Measurements from ENCODE around the gene MRPL19.

Gene MRPL19

DNA sequence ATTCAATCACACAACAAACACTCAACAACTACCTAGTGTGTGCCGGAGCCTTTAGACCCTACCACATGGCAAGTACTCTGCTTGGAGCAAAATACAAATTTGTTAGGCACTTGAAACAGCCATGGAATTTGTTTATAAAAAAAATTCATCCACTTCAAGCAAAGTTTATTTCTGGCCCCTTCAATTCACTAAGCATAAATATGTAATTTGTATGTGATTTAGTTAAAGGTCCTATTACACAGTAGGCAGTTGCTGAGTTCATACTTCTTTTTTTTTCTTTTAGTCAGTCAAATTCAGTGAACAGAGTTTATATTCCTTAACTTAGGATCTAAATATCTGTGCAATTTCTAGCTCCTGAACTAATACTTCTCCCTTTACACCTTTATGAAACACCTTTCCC, 41.6 kb downstream of the MRPL19 start:
- TF ChIP-seq, protein P1, sequence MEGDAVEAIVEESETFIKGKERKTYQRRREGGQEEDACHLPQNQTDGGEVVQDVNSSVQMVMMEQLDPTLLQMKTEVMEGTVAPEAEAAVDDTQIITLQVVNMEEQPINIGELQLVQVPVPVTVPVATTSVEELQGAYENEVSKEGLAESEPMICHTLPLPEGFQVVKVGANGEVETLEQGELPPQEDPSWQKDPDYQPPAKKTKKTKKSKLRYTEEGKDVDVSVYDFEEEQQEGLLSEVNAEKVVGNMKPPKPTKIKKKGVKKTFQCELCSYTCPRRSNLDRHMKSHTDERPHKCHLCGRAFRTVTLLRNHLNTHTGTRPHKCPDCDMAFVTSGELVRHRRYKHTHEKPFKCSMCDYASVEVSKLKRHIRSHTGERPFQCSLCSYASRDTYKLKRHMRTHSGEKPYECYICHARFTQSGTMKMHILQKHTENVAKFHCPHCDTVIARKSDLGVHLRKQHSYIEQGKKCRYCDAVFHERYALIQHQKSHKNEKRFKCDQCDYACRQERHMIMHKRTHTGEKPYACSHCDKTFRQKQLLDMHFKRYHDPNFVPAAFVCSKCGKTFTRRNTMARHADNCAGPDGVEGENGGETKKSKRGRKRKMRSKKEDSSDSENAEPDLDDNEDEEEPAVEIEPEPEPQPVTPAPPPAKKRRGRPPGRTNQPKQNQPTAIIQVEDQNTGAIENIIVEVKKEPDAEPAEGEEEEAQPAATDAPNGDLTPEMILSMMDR (IDR thresholded peaks at IDR 0.05; ENCODE audit: insufficient read depth, missing control alignments): no peak
- FAIRE-seq: no peak
- DNase-seq (ENCODE audit: insufficient read length, low spot score): no peak

DNA sequence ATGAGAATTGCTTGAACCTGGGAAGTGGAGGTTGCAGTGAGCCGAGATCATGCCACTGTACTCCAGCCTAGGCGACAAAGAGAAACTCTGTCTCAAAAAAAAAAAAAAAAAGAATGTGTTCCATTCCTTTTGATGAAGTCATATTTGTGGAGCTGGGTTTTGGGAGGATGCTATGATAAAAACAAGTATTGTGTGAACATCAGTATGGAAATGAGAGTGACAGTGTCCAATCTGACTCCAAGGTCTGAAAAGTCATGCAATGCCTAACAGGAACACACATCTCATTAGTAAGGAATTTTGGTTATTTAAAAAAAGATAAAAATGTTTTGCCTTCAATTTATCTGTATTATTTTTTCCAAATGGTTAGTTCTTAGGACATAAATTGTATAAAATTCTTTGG, 52.3 kb downstream of the MRPL19 start:
- TF ChIP-seq, protein P1 (IDR thresholded peaks at IDR 0.05; ENCODE audit: insufficient read depth, missing control alignments): no peak
- DNase-seq (ENCODE audit: insufficient read length, low spot score): no peak
- FAIRE-seq: no peak

DNA sequence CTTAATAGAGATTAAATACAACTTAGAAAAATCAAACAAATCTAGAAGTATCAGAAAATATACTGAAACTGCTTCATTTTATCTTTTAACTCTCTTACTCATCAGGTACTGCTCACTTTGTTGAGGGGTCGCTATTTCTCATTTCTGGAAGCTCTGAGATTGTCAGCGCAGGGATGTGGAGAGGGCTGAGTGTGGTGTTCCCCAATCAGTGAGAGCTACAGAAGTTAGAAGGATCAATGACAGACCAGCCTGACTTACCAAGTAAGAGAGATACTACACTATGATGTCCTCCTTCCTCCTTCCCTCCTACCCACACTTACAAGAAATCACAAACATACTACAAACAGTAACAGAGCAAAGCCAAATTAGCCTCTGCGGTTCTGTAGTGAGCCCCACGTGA, 56.0 kb downstream of the MRPL19 start:
- TF ChIP-seq, protein P1 (IDR thresholded peaks at IDR 0.05; ENCODE audit: insufficient read depth, missing control alignments): no peak
- FAIRE-seq: no peak
- no peak for DNase-seq (ENCODE audit: insufficient read length, low spot score)

DNA sequence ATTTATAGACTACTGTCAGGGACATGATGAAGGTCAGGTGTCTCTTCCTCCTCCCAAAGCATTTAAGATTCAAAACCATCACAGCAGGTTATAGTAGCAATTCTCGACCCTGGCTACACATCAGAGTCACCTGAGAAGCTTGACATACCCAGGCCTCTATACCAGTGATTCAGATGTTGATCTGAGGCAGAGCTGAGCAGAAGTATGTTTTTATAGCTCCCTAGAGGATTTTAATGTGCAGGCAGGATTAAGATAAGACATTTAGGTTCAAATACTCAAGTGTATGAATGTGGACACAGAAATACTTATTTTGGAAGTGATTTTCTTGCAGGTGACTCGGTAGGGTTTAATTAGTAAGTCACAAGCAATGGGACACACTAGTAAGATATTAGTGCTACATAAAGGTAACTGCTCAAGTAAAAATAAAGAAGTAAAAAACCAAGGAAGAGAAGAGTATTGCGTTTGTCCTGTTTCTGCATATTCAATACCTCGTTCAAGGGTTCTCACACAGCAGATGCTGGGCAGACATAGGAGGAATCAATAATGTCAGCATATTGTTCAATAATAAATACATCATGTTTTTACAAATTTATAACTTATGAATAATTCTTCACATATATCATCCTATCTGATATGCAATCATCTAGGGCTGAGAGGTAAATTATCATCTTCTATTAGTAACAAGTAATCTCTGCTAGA, 57.2 kb downstream of the MRPL19 start:
- TF ChIP-seq, protein P1 (IDR thresholded peaks at IDR 0.05; ENCODE audit: insufficient read depth, missing control alignments): no peak
- DNase-seq (ENCODE audit: insufficient read length, low spot score) (no peak), FAIRE-seq (peak; percentile 35)

DNA sequence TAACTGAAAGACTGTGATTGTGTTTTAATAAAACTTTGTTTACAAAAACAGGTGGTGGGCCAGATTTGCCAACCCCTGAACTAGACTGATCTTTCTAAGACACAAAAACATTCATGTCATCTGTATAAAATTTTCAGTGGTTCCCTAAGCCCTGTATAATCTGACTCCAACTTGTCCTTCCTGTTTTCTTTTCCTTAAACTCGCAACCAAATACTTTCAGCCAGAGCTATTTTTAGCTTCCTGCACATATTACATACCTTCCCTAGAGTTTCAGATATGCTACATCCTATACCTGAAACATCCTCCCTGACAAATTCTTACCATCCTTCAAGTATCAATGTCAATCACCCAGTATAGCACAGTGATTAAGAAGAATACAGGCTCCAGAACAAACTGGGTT, 59.3 kb downstream of the MRPL19 start:
- DNase-seq (ENCODE audit: insufficient read length, low spot score) (no peak), FAIRE-seq (no peak)
- TF ChIP-seq, protein P1 (IDR thresholded peaks at IDR 0.05; ENCODE audit: insufficient read depth, missing control alignments): no peak

DNA sequence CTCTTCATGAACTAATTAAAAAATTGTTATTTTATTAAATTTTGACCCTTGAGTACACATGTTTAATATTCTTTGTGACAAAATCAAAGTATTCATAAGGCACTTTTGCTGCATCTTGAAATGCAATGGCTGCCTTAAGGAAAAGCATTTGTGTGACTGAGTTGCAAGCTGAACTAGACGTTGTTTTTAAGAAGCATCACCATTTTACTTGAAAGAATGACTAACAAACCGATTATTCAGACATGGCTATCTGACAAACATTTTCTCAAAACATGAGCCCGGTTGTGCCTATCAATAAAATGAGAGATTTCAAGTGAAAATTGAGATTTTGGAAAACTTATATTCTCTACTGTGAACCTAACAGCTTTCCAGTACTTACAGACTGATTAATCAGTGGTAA, 61.3 kb downstream of the MRPL19 start:
- no peak for DNase-seq (ENCODE audit: insufficient read length, low spot score)
- no peak for FAIRE-seq
- TF ChIP-seq, protein P1 (IDR thresholded peaks at IDR 0.05; ENCODE audit: insufficient read depth, missing control alignments): no peak

DNA sequence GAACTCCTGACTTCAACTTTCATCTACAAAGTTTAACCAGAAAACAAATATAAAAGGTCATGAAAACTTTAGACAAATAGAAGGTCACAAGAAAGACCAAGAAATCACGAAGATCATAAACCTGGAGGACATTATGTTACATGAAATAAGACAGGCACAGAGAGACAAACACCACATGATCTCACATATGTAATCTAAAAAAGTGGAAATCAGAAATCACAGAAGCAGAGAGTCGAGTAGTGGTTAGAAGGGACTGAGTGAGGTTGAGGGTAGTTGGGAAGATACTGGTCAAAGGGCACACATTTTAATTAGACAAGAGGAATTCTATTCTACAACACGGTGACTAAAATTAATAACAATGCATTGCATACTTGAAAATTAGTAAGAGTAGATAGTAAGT, 62.7 kb downstream of the MRPL19 start:
- TF ChIP-seq, protein P1 (IDR thresholded peaks at IDR 0.05; ENCODE audit: insufficient read depth, missing control alignments): no peak
- DNase-seq (ENCODE audit: insufficient read length, low spot score): no peak
- FAIRE-seq: no peak

Measured in D721Med (cell line).